ENCODE results near the gene CFDP1.
A peak's percentile ranks its signal among the peaks of the same experiment; 100 is the strongest.

CFDP1 gene

GRCh38 chr16:75305364-75306098 is 127.8 kb downstream of the CFDP1 start:
- peak; percentile 15 for TF ChIP-seq CTCF (conservative IDR thresholded peaks at IDR 0.05; ENCODE audit: control insufficient read depth, insufficient read depth, low read depth, low read length)
- no peak overlapping the region for H3K4me3 ChIP-seq (ENCODE audit: control insufficient read depth, low read depth, low read length)
- DNase-seq (ENCODE audit: low read depth) = peak; percentile 100

DNA sequence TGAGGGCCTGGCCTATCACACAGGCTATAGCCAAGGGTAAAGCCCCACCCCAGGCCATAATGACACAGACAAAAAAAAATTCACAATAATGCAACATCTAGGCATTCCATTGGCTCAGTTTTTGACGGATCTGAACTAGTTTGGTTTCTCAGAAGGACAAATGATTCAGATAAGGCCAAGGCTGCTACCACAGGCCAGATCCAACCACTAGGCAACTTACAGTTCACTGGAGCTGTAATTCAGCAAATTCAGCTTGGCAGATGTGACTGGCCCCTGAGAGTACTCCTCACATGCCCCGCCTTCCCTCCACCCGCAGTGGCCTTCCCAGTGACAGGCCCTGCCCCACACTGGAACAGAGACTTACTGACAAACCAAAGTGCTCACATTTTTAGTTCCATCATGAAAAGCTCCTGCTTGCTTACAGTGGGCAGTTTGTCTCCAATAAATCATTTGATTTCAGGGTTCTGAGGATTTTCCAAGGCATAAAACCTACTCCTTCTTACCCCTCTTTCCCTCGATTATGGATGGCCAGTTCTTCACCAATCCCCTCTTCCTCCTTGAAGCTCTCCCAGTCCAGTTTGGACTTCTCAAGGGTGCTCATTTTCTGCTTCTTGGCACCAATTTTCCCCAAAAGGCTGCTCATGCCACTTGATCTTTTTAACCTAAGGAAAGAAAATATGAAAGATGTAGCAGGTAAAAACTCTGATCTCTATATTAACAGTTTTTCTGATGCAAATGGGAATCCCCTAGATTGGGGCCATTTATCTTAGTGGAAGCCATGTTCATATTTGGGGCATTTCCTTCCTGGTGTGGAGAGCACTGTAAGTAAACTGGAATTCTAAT is 128.6 kb downstream of the CFDP1 start:
- no peak overlapping the region for H3K4me3 ChIP-seq (ENCODE audit: control insufficient read depth, low read depth, low read length)
- peak; percentile 98 for DNase-seq (ENCODE audit: low read depth)
- peak; percentile 16 for TF ChIP-seq CTCF (conservative IDR thresholded peaks at IDR 0.05; ENCODE audit: control insufficient read depth, insufficient read depth, low read depth, low read length)

DNA sequence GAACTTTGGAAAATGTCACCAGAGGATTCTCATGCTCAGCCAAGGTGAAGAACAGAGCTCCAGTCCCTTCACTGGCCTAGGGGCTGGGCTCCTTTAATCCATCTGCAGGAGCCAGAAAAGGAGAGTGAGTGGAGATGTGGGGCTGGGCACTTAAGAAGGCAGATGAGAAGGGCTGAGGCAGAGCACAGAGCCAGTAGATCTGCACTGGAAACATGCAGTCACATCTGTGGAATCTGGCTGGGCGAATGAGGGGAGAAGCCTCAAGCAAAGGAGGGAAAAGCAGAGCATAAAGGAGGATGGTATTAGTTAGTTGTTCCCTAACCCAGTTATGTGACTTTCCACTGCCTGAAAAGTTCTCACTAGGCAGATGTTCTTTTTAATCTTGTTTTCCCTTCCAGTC is 131.5 kb downstream of the CFDP1 start:
- no peak overlapping the region for H3K4me3 ChIP-seq (ENCODE audit: control insufficient read depth, low read depth, low read length)
- no peak for DNase-seq (ENCODE audit: low read depth)
- TF ChIP-seq CTCF (conservative IDR thresholded peaks at IDR 0.05; ENCODE audit: control insufficient read depth, insufficient read depth, low read depth, low read length) = no peak

DNA sequence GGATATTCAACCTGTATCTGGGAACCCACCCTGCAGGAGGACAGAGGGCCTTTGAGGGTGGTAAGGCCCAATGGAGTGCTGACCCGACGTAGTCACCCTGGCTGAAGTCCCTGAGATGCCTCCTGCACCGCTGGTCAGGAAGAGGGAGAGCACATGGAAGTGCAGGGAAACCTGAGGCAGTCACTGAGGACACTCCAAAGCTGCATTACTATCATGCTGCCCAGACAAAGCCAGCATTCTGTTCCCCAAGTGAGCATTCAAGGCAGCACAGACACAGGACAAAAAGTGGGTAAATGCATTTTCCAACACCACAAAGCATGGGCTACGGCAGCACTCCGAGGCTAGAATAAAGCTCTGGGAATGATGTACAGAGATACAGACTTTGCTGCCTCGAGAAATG is 135.0 kb downstream of the CFDP1 start:
- DNase-seq (ENCODE audit: low read depth) = no peak
- no peak for TF ChIP-seq CTCF (conservative IDR thresholded peaks at IDR 0.05; ENCODE audit: control insufficient read depth, insufficient read depth, low read depth, low read length)

GRCh38 chr16:75296606-75297005 is 136.7 kb downstream of the CFDP1 start:
- no peak for TF ChIP-seq CTCF (conservative IDR thresholded peaks at IDR 0.05; ENCODE audit: control insufficient read depth, insufficient read depth, low read depth, low read length)

More for the DNA sequence above, 135.0 kb downstream of the CFDP1 start:
- no peak overlapping the region for H3K4me3 ChIP-seq (ENCODE audit: control insufficient read depth, low read depth, low read length)

DNA sequence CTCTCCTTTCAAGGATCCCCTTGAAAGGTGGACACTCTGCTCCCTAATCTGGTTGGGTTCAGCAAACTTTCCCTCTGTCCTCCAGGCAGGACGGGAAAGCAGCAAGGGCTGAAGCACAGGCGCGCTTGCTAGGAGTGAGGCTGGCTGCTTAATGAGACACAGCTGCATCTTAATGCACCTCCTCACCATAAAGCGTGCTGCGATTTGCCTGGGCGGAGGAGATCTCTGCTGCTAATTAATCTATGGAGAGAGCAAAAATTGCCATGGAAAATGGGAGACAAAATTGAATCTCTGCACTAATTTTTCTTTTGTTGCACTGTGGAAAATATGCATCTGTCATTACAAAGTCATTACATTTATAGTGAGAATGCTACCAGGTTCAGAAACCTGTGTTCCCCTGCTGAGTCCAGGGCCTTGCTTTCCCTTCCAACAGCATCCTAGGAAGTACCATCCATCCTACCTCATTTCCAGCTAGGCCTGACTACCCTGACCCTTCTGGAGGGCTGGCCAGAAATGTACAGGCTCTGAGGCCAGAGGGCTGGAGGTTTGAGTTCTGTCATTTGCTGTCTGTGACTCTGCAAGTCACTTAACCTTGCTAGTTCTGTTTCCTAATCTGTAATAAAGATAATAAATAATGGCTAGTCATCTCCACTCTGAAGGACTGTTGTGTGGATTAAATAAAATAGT is 138.4 kb downstream of the CFDP1 start:
- TF ChIP-seq CTCF (conservative IDR thresholded peaks at IDR 0.05; ENCODE audit: control insufficient read depth, insufficient read depth, low read depth, low read length) = no peak
- no peak overlapping the region for H3K4me3 ChIP-seq (ENCODE audit: control insufficient read depth, low read depth, low read length)
- no peak for DNase-seq (ENCODE audit: low read depth)

More at GRCh38 chr16:75296606-75297005, 136.7 kb downstream of the CFDP1 start:
- no peak overlapping the region for H3K4me3 ChIP-seq (ENCODE audit: control insufficient read depth, low read depth, low read length)
- peak; percentile 33 for DNase-seq (ENCODE audit: low read depth)
